ENCODE results near the gene RINL.
"Not testable (repeated sequence)": the region's sequence is repeated elsewhere in the genome, so short reads cannot be mapped to it uniquely, and the experiment has no call there.

The RINL gene

DNA sequence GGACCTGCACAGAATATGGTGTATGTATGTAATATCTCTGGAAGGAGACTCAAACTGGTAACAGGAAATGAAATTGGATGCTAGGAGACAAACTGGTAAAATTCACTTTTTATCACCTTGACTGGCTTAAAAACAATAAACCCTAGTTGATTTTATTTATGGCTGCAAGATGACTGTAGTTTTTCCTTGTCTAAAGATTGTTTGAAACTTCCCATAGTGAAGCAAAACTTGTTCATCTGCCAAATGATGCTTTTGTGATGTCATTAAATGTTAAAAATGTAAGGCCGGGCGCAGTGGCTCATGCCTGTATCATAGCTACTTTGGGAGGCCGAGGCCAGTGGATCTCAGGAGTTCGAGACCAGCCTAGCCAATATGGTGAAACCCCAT, 44.0 kb downstream of the RINL start:
- Histone ChIP-seq H3K36me3 (ENCODE audit: control insufficient read depth, insufficient read depth, low read length) (peaks cover 35% of the 10 kb centered on the region), H3K4me3 (ENCODE audit: insufficient read depth, low read depth, low read length) (no peak overlapping the region), H3K9me3 (ENCODE audit: control insufficient read depth, low read length) (no peaks in the 10 kb centered on the region), H3K4me1 (ENCODE audit: control insufficient read depth, insufficient read depth, low read length) (no peaks in the 10 kb centered on the region), H3K27me3 (ENCODE audit: control insufficient read depth, insufficient read depth, low read length, poor library complexity, severe bottlenecking) (no peaks in the 10 kb centered on the region), H3K27ac (ENCODE audit: insufficient read depth, low read depth, low read length, poor library complexity, severe bottlenecking) (no peak overlapping the region)
- WGBS, 2 experiments: 94 to 97% methylated on average over 4 of the region's 4 CpGs

DNA sequence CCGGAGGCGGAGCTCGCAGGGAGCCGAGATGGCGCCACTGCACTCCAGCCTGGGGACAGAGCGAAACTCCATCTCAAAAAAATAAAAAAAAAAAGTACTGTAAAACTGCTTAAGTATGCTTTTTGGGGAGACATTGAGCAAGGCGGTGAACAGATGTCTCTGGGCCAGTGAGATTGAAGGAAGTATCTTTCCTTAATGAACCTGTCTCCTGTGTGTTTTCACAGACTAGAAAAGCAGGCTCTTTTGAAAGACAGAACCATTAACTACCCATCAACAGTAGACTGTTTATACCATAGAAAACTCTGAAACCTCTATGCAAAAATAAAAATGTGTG, 45.0 kb downstream of the RINL start:
- Histone ChIP-seq H3K27ac (ENCODE audit: insufficient read depth, low read depth, low read length, poor library complexity, severe bottlenecking) (no peak overlapping the region), H3K27me3 (ENCODE audit: control insufficient read depth, insufficient read depth, low read length, poor library complexity, severe bottlenecking) (no peaks in the 10 kb centered on the region), H3K4me1 (ENCODE audit: control insufficient read depth, insufficient read depth, low read length) (no peaks in the 10 kb centered on the region), H3K9me3 (ENCODE audit: control insufficient read depth, low read length) (no peaks in the 10 kb centered on the region), H3K36me3 (ENCODE audit: control insufficient read depth, insufficient read depth, low read length) (peaks cover 25% of the 10 kb centered on the region), H3K4me3 (ENCODE audit: insufficient read depth, low read depth, low read length) (no peak overlapping the region)
- 90 to 96% methylated on average over 7 of the region's 7 CpGs for WGBS, 2 experiments

DNA sequence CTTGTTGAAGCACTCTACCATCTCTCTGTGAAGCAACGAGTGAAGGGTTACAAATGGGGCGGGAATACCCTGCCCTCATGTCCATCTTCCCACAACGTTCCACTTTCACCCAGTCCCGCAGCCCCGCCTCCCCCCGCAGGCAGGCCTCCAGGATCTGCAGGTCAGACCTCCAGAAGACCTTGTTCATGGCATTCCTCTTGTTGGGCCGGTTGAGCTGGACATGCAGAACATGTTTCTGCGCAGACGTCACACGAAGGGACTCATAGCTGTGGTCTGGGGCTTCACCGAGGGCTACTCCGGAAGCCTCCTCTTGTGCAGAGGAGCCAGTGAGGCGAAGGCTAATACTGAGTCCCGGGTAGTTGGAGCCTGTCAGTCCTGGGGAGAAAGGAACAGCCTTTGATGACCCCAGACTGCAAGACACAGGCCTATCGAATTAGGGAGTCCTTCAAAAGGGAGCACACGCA, 46.9 kb downstream of the RINL start:
- no peaks in the 10 kb centered on the region for H3K27me3 ChIP-seq (ENCODE audit: control insufficient read depth, insufficient read depth, low read length, poor library complexity, severe bottlenecking)
- H3K36me3 ChIP-seq (ENCODE audit: control insufficient read depth, insufficient read depth, low read length): peaks cover 8% of the 10 kb centered on the region
- H3K9me3 ChIP-seq (ENCODE audit: control insufficient read depth, low read length): no peaks in the 10 kb centered on the region
- H3K4me1 ChIP-seq (ENCODE audit: control insufficient read depth, insufficient read depth, low read length): no peaks in the 10 kb centered on the region
- H3K4me3 ChIP-seq (ENCODE audit: insufficient read depth, low read depth, low read length): peak overlapping the region; percentile 80
- 13 to 14% methylated on average over 16 of the region's 16 CpGs for WGBS, 2 experiments
- peak overlapping the region; percentile 56 for H3K27ac ChIP-seq (ENCODE audit: insufficient read depth, low read depth, low read length, poor library complexity, severe bottlenecking)

DNA sequence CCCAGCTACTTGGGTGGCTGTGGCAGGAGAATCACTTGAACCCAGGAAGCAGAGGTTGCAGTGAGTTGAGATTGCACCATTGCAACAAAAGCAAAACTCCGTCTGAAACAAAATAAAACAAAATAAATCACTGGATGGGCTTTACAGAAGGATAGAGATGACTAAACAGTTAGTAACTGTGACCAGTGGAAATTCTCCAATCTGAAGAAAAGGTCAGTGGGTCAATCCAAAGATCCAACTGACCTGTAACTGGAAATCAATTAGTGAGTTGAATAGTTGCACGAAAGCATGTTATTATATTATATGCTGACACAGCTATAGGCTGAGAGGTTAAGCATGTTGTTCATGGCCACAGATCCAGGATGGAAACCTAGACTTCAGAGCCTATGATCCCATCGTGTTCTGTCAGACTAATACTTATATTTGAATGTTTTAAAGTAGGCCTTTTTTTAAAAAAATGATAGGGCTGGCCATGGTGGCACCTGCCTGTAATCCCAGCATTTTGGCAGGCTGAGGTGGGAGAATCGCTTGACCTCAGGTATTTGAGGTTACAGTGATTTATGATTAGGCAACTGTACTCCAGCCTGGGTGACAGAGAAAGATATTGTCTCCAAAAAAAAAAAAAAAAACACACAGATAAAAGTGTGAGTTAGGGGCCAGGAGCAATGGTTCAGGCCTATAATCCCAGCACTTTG, 47.9 kb downstream of the RINL start:
- Histone ChIP-seq H3K9me3 (ENCODE audit: control insufficient read depth, low read length) (no peaks in the 10 kb centered on the region), H3K4me1 (ENCODE audit: control insufficient read depth, insufficient read depth, low read length) (no peaks in the 10 kb centered on the region), H3K4me3 (ENCODE audit: insufficient read depth, low read depth, low read length) (no peak overlapping the region), H3K27me3 (ENCODE audit: control insufficient read depth, insufficient read depth, low read length, poor library complexity, severe bottlenecking) (no peaks in the 10 kb centered on the region), H3K27ac (ENCODE audit: insufficient read depth, low read depth, low read length, poor library complexity, severe bottlenecking) (no peak overlapping the region), H3K36me3 (ENCODE audit: control insufficient read depth, insufficient read depth, low read length) (peaks cover 4% of the 10 kb centered on the region)
- 91 to 97% methylated on average over 3 to 4 of the region's 4 CpGs for WGBS, 2 experiments

DNA sequence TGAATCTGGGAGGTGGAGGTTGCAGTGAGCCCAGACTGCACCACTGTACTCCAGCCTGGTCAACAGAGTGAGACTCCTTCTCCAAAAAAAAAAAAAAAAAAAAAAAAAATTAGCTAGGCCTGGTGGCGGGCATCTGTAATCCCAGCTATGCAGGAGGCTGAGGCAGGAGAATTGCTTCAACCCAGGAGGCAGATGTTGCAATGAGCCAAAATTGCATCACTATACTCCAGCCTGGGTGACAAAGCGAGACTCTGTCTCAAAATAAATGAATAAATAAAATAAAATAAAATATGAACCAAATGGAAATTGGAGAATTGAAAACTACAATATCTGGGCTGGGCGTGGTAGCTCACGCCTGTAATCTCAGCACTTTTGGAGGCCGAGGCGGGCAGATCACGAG, 48.9 kb downstream of the RINL start:
- not testable (repeated sequence) for H3K4me1 ChIP-seq (ENCODE audit: control insufficient read depth, insufficient read depth, low read length); H3K27ac ChIP-seq (ENCODE audit: insufficient read depth, low read depth, low read length, poor library complexity, severe bottlenecking); H3K36me3 ChIP-seq (ENCODE audit: control insufficient read depth, insufficient read depth, low read length); H3K4me3 ChIP-seq (ENCODE audit: insufficient read depth, low read depth, low read length); H3K27me3 ChIP-seq (ENCODE audit: control insufficient read depth, insufficient read depth, low read length, poor library complexity, severe bottlenecking); H3K9me3 ChIP-seq (ENCODE audit: control insufficient read depth, low read length)
- WGBS, 2 experiments: 91 to 94% methylated on average over 6 to 7 of the region's 7 CpGs

DNA sequence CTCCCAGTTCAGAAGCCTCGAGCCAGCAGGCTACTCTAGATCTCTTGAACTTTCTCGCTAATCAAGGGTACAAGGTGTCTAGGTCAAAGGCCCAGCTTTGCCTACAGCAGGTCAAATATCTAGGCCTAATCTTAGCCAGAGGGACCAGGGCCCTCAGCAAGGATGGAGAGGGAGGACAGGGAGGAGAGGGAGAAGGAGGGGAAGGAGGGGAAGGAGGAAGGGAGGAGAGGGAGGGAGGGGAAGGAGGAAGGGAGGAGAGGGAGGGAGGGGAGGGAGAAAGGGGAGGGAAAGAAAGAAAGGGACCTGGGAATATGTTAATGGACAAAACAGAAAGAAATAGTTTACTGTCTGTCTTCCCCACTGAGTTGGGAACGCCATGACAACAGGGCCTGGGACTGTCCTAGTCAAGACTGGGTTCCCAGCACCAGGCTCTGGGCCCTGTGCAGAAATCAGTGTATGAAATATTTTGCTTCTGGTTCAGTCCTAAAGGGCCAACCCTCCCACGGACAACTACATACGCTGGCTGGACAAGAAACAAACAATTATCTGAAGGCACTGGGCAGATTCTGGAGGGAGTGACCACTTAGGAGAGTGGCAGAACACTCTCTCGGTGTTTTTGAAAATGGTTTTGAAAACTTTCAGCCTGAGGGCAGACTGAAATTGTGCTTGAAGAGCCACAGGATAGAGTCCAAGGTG, 51.1 kb downstream of the RINL start:
- no peaks in the 10 kb centered on the region for H3K27me3 ChIP-seq (ENCODE audit: control insufficient read depth, insufficient read depth, low read length, poor library complexity, severe bottlenecking)
- H3K9me3 ChIP-seq (ENCODE audit: control insufficient read depth, low read length): no peaks in the 10 kb centered on the region
- peaks cover 4% of the 10 kb centered on the region for H3K36me3 ChIP-seq (ENCODE audit: control insufficient read depth, insufficient read depth, low read length)
- H3K4me3 ChIP-seq (ENCODE audit: insufficient read depth, low read depth, low read length): no peak overlapping the region
- no peak overlapping the region for H3K27ac ChIP-seq (ENCODE audit: insufficient read depth, low read depth, low read length, poor library complexity, severe bottlenecking)
- WGBS, 2 experiments: 79 to 80% methylated on average over 6 of the region's 6 CpGs
- H3K4me1 ChIP-seq (ENCODE audit: control insufficient read depth, insufficient read depth, low read length): peaks cover 5% of the 10 kb centered on the region

DNA sequence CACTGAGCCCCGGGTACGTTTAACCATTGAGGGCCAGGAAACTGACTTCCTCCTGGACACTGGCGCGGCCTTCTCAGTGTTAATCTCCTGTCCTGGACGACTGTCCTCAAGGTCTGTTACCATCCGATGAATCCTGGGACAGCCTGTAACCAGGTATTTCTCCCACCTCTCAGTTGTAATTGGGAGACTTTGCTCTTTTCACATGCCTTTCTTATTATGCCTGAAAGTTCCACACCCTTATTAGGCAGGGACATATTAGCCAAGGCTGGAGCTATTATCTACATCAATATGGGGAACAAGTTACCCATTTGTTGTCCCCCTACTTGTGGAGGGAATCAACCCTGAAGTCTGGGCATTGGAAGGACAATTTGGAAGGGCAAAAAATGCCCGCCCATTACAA, 52.1 kb downstream of the RINL start:
- H3K9me3 ChIP-seq (ENCODE audit: control insufficient read depth, low read length); H3K27me3 ChIP-seq (ENCODE audit: control insufficient read depth, insufficient read depth, low read length, poor library complexity, severe bottlenecking); H3K36me3 ChIP-seq (ENCODE audit: control insufficient read depth, insufficient read depth, low read length); H3K4me1 ChIP-seq (ENCODE audit: control insufficient read depth, insufficient read depth, low read length); H3K4me3 ChIP-seq (ENCODE audit: insufficient read depth, low read depth, low read length); H3K27ac ChIP-seq (ENCODE audit: insufficient read depth, low read depth, low read length, poor library complexity, severe bottlenecking): not testable (repeated sequence)
- WGBS, 2 experiments: 94 to 95% methylated on average over 7 of the region's 7 CpGs

DNA sequence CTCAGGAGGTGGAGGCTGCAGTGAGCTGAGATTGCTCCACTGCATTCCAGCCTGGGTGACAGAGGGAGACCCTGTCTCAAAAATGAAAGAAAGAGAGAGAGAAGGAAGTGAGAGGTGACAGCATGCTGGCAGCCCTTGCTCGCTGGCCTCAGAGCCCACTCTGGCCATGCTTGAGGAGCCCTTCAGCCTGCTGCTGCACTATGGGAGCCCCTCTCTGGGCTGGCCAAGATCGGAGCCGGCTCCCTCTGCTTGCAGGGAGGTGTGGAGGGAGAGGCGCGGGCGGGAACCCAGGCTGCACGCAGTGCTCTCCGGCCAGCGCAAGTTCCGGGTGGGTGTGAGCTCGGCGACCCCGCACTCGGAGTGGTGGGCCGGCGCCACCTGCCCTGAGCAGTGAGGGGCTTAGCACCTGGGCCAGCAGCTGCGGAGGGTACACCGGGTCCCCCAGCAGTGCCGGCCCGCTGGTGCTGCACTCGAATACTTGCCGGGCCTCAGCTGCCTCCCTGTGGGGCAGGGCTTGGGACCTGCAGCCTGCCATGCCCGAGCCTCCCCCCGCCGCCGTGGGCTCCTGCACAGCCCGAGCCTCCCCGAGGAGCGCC, 56.7 kb downstream of the RINL start:
- not testable (repeated sequence) for H3K27me3 ChIP-seq (ENCODE audit: control insufficient read depth, insufficient read depth, low read length, poor library complexity, severe bottlenecking); H3K4me1 ChIP-seq (ENCODE audit: control insufficient read depth, insufficient read depth, low read length); H3K9me3 ChIP-seq (ENCODE audit: control insufficient read depth, low read length); H3K27ac ChIP-seq (ENCODE audit: insufficient read depth, low read depth, low read length, poor library complexity, severe bottlenecking); H3K4me3 ChIP-seq (ENCODE audit: insufficient read depth, low read depth, low read length); H3K36me3 ChIP-seq (ENCODE audit: control insufficient read depth, insufficient read depth, low read length)
- 94 to 95% methylated on average over 29 of the region's 29 CpGs for WGBS, 2 experiments

DNA sequence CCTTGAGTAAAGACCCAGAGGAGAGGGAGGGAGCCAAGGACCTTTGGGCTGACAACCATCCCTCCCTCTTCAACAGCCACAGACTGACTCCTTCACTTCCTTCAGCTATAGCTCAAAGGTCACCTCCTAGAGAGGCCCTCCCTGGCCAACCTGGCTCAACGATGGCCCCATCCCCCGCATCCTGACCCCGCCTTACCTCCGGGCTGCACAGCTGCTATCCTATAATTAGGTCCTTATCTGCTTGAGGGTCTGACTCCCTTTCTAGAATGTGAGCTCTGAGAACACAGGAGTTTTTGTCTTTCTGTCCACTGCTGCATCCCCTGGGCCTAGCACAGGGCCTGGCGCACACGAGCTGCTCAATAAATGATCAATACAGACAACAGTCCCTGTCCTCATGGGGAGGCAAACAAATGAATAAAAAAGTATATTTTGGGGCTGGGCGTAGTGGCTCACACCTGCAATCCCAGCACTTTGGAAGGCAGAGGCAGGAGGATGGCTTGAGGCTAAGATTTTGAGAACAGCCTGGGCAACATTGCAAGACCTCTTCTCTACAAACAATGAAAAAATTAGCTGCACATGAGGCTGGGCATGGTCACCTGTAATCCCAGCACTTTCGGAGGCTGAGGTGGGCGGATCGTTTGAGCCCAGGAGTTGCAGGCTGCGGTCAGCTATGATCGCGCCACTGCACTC, 58.7 kb downstream of the RINL start:
- no peaks in the 10 kb centered on the region for H3K27me3 ChIP-seq (ENCODE audit: control insufficient read depth, insufficient read depth, low read length, poor library complexity, severe bottlenecking)
- peaks cover 5% of the 10 kb centered on the region for H3K36me3 ChIP-seq (ENCODE audit: control insufficient read depth, insufficient read depth, low read length)
- no peaks in the 10 kb centered on the region for H3K9me3 ChIP-seq (ENCODE audit: control insufficient read depth, low read length)
- no peak overlapping the region for H3K27ac ChIP-seq (ENCODE audit: insufficient read depth, low read depth, low read length, poor library complexity, severe bottlenecking)
- no peak overlapping the region for H3K4me3 ChIP-seq (ENCODE audit: insufficient read depth, low read depth, low read length)
- H3K4me1 ChIP-seq (ENCODE audit: control insufficient read depth, insufficient read depth, low read length): no peaks in the 10 kb centered on the region
- WGBS, 2 experiments: 92% methylated on average over 13 of the region's 13 CpGs

All from ectodermal cell (in vitro differentiated cells).